Measurements from ENCODE around the gene GNAI1.

- TF ChIP-seq, protein P1, sequence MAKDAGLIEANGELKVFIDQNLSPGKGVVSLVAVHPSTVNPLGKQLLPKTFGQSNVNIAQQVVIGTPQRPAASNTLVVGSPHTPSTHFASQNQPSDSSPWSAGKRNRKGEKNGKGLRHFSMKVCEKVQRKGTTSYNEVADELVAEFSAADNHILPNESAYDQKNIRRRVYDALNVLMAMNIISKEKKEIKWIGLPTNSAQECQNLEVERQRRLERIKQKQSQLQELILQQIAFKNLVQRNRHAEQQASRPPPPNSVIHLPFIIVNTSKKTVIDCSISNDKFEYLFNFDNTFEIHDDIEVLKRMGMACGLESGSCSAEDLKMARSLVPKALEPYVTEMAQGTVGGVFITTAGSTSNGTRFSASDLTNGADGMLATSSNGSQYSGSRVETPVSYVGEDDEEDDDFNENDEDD (CRISPR knock-in tag; IDR thresholded peaks at IDR 0.05; ENCODE audit: borderline replicate concordance): no peak
- TF ChIP-seq ELK4 (CRISPR knock-in tag; IDR thresholded peaks at IDR 0.05; ENCODE audit: borderline replicate concordance) (no peak), ZFX (CRISPR knock-in tag; IDR thresholded peaks at IDR 0.05; ENCODE audit: low read depth) (no peak), SRSF4 (IDR thresholded peaks at IDR 0.05; ENCODE audit: low read depth, low read length, poor library complexity, severe bottlenecking) (no peak), CTCF (CRISPR knock-in tag; IDR thresholded peaks at IDR 0.05) (no peak), EZH2 (conservative IDR thresholded peaks at IDR 0.05; ENCODE audit: low read depth, low read length) (no peak), ZNF121 (CRISPR knock-in tag; IDR thresholded peaks at IDR 0.05) (no peak), SOX5 (CRISPR knock-in tag; IDR thresholded peaks at IDR 0.05; ENCODE audit: borderline replicate concordance) (no peak), CBFB (CRISPR knock-in tag; IDR thresholded peaks at IDR 0.05) (no peak), MXI1 (IDR thresholded peaks at IDR 0.05; ENCODE audit: borderline replicate concordance, low read depth, low read length) (no peak), ZKSCAN8 (CRISPR knock-in tag; IDR thresholded peaks at IDR 0.05; ENCODE audit: borderline replicate concordance) (no peak), NR2F6 (IDR thresholded peaks at IDR 0.05) (no peak), NR2F6 (CRISPR knock-in tag; IDR thresholded peaks at IDR 0.05) (no peak)
- TF ChIP-seq, protein P2, sequence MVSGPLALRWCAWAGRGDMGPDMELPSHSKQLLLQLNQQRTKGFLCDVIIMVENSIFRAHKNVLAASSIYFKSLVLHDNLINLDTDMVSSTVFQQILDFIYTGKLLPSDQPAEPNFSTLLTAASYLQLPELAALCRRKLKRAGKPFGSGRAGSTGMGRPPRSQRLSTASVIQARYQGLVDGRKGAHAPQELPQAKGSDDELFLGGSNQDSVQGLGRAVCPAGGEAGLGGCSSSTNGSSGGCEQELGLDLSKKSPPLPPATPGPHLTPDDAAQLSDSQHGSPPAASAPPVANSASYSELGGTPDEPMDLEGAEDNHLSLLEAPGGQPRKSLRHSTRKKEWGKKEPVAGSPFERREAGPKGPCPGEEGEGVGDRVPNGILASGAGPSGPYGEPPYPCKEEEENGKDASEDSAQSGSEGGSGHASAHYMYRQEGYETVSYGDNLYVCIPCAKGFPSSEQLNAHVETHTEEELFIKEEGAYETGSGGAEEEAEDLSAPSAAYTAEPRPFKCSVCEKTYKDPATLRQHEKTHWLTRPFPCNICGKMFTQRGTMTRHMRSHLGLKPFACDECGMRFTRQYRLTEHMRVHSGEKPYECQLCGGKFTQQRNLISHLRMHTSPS (CRISPR knock-in tag; IDR thresholded peaks at IDR 0.05; ENCODE audit: low read depth): no peak
- TF ChIP-seq, protein P3, sequence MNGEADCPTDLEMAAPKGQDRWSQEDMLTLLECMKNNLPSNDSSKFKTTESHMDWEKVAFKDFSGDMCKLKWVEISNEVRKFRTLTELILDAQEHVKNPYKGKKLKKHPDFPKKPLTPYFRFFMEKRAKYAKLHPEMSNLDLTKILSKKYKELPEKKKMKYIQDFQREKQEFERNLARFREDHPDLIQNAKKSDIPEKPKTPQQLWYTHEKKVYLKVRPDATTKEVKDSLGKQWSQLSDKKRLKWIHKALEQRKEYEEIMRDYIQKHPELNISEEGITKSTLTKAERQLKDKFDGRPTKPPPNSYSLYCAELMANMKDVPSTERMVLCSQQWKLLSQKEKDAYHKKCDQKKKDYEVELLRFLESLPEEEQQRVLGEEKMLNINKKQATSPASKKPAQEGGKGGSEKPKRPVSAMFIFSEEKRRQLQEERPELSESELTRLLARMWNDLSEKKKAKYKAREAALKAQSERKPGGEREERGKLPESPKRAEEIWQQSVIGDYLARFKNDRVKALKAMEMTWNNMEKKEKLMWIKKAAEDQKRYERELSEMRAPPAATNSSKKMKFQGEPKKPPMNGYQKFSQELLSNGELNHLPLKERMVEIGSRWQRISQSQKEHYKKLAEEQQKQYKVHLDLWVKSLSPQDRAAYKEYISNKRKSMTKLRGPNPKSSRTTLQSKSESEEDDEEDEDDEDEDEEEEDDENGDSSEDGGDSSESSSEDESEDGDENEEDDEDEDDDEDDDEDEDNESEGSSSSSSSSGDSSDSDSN (CRISPR knock-in tag; IDR thresholded peaks at IDR 0.05): no peak
Measured at GRCh38 chr7:80097756-80098155, 36.9 kb upstream of the GNAI1 start.
